Stimulated activated CD4-positive, alpha-beta T cell treated with anti-CD3 and anti-CD28 coated beads, TNF-alpha, amount 100 ng/mL, for 48 hours (primary cell): ENCODE results near the gene RAET1G.
"Not testable (repeated sequence)": the region's sequence is repeated elsewhere in the genome, so short reads cannot be mapped to it uniquely, and the experiment has no call there.

Source experiments
- DNase-seq, 3 donors: peaks; one replicate each; pipeline ENCODE4 v3.0.0-alpha.2; 2020; ENCODE audit warnings: low read depth in 3 of 3

The RAET1G gene

DNA sequence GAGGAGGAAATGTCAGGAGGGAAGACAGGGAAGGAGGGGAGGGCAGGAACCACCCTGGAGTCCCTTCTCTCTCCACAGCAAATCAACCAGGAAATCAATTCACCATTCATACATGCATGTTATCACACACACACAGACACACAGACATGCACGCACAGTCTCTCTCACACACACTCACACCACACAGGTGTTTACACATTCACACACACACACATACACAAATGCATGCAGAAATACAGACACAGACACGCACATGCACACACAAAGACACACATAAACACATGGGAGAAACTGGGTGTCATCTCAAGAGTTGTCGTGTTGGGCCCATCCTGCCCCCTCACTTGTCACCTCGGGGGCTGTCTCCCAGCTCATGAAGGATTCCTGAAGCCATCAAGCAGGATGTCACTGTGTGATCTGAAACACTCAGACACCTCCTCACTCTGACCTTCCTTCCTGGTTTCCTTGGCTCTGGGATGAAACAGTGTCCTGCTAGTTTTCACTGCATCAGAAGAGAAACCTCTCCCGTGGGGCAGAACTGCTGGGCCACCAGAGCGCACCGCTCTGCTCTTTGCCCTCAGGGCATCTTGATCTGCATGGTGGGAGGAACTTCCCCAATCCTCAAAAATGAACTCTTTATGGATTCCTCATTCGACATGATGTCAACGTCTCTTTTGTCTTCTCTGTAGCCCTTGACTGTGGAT is 9.2 kb downstream of the RAET1G start:
- no peak for DNase-seq

- no peak for DNase-seq
Observed at GRCh38 chr6:149913085-149913484, 9.8 kb downstream of the RAET1G start.

DNA sequence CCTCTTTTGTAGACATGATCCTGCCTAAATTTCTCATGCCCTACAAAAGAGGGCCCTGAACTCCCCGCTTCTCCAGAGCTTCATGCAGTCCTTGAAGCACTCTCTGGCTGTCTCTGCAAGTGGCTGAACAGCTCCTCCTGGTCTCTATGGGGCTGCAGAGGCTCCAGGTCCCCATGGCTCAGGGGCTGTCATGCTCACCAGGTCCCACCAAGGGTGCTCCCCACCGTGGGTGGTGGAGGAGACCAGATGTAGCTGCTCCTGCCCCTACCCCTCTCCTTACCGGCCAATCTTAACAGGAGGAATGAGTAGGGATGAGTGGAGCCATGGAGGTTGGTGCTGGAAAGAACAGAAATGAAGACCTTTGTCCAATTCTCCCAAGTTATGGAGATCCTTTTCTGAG is 10.2 kb downstream of the RAET1G start:
- not testable (repeated sequence) for DNase-seq

- DNase-seq: no peak
Observed at GRCh38 chr6:149910721-149911151, 12.2 kb downstream of the RAET1G start.

DNA sequence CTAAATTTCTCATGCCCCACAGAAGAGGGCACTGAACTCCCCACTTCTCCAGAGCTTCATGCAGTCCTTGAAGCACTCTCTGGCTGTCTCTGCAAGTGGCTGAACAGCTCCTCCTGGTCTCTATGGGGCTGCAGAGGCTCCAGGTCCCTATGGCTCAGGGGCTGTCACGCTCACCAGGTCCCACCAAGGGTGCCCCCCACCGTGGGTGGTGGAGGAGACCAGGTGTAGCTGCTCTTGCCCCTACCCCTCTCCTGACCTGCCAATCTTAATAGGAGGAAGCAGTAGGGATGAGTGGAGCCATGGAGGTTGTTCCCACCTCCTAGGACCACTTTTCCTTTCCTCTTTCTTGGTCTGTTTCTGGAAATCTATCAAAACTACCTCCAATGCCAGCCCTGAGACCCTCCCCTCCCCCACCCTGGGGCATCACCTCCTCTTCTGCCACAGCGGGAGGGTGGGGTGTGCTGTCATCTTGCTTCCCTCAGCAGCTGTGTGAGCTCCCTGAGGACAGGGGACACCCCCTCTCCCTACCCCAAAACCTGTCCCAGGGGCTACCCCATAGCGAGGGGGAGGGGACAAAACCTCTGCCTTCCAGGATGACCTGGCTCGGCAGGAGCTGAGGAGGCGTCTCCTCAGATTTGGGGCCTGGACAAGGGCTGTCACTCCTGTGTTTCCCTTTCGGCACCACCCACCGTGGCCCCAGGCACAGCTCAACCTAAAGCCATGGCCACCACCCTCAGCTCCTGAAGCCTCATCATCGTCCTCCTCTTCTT is 13.0 kb downstream of the RAET1G start:
- DNase-seq: no peak

GRCh38 chr6:149908480-149908879 is 14.4 kb downstream of the RAET1G start:
- DNase-seq: not testable (repeated sequence)

DNA sequence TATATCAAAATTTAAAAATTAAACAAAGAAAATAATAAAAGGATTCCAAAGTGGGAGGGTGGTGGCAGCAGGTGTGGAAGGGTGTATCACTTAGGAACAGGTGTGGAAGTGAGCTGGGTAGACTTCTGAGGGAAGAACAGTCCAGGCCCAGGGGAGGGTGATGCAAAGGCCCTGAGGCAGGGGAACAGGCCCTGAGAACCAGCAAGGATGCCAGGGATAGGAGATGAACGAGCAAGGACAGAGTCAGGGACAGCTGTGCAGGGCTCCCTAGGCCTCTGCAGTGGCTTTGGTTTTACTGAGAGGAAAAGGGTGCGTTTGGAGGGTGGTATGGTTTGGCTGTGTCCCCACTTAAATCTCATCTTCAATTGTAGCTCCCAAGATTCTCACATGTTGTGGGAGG is 15.6 kb downstream of the RAET1G start:
- no peak for DNase-seq

GRCh38 chr6:149906405-149906804 is 16.5 kb downstream of the RAET1G start:
- no peak for DNase-seq

DNA sequence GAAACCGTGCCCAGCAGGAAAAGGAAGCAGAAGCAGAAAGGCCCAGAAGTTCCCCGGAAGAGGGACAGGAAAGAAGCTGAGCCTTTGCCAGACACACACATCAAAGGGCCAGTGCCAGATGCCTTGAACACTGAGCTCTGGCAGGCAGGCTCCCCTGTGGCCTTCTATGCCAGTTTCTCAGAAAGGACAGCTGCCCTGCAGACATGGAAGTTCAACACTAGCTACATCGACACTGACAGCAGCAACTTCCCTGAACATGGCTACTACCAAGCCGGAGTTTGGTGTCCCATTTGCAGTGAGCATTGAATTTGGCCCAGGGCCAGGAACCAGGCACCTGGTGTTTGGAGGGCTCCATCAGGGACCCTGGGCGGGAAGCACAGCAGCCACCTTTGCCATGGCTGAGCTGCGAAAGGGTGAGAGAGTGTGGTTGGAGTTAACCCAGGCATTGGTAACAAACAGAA is 17.0 kb downstream of the RAET1G start:
- DNase-seq: no peak

GRCh38 chr6:149905371-149905910 is 17.5 kb downstream of the RAET1G start:
- DNase-seq: no peak

DNA sequence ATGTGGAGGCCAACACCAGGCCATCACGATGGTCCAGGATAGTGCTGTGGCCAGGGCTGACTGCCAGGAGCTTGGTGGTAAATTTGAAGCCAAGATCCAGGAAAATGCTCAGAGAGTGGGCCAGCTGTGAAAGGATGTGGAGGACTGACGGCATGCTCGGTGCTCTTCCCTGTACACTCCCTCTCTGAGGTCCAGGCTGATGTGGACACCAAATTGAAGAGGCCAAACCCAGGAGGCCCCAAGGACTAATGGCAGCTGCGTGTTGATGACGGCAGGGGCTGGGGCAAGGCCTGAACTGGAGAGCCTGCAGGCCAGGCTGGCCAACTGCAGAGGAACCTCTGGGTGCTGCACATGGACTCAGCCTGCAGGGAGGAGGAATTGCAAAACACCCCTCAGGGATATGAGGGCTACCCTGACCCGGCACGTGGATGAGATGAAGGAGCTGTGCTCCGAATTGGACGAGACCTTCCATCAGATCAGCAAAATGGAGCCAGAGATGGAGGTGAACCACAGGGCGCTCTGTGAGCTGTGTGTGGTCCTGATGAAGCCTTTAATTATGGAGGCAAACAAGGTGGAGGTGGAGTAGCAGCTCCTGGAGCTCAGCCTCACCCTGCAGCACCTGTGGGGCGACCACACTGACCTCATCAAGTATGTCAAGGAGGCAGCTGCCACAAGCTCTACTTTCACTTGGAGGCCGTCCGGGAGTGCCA is 18.1 kb downstream of the RAET1G start:
- no peak for DNase-seq

DNA sequence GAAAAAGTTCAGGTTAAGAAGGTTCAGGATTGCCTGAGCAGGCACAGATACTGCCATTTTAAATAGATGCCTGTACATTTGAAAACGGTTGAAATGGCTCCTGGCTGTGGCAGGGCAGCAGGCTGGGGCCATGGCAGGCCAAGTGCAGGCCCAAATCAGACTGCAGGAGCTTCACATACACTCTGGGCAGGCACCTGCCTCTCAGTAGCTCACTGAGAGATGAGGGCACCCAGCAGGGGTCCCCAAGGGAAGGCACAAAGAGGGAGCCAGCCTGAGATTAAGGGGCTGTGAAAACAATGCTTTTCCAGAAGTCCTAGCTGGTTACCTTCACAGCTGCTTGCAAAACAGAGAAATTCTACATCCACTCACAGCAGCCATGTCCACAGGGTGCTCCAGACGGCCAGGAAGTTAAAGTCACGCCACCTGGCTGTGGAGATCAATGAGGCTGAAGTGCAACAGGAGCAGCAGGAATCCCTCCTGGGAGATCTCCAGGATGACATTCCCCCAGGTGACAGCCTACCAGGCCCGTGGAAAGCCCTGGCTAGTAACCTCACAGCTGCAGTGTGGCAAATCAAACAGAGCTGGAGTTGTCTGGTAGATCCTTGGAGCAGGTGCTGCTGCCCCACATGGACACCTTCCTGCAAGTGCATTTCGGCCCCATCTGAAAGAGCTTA is 18.8 kb downstream of the RAET1G start:
- no peak for DNase-seq

DNA sequence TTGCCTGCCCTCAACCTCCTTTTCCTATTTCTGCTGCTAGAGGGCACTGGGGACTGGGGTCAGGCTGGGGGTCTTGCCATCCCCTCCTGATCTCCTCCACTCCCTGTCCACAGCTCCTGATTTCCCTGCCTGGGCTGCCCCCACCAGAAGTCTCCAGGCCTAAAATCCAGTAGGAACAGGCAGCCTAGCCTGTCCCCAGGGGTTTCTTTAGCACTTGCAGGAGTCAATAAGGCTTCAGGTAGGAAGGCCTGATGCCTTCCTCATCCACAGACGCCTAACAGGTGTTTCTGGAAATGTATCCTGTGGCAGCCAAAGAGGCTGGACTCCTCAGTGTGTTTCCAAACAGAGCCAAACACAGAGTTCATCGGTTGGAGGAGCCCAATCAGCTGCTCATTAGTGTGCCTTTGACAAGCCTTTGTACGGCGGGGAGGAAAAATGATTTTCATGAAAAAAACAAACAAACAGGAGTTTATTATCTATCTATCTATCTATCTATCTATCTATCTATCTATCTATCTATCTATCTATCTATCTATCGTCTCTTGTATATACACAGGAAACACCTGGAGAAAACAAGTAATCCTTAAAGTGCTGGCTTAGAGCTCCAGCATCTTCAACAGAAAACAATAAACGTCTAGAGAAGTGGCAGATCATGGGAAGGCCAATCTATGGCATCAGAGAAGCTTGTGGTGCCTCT is 21.3 kb downstream of the RAET1G start:
- no peak for DNase-seq

DNA sequence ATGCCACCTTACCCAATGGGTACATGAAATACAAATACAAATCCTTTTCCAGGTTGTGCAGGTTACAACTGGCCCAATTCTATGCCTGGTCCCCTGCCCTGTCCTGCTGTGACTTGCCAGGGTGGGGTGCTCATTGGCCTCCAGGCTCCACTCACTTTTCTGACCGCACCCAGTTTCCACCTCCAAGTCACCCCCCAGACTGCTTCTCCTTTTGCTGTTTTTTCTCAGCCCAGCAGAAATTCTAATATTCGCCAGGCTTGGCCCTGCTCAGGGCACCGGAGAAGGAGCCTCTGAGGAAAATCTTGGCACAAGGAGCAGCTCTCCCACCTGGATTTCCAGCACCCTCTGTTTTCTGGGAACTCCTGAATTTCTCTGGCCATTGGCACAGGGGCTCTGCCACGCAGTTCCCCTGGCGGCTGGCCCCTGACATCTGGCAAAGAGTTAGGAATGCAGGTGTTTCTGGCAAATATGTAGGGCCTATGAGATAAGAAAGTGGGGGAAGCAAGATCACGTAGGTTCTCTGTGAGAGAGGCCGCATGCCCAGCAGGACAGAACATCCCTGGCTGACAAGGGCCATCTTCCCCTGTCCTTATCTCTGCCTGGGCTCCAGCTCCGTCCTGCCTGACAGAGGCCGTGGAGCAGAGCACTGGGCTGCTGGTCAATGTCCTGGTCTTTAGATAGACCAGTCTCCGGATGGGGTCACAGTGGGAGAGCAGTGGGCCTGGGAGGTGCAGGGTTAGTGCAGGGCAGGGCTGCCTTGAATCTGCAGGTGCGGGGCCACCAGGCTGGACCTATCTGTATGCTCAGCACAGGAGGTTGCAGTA is 22.1 kb downstream of the RAET1G start:
- no peak for DNase-seq

DNA sequence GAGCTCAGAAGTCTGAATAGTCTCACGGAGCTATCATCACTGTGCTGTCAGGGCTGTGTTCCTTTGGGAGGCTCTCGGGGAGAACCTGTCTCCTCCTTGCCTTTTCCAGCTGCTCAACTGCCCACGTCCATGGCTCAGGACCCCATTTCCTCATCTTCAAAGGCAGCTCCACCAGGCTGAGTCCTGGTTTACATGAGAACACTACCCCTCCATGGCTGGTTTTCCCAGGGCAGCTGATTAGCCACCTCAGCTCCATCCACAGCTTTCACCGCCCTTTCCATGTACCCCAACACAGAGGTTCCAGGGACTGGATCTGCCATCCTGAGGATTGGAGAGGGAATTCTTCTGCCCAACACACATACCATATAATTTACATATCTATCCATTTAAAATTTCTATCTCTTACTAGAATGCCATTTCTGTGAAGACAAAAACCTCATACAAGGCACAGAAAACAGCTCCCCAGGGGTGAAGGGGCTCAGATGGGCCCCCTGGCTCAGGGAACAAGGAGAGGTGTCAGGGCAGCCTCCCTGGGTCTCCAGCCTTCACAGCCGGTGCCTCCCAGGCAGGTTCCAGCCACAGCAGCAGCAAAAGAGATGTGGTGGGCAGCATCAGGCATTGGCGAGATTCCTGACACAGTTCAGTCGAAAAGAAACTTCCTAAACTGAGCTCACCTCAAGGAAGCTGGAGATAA is 22.8 kb downstream of the RAET1G start:
- DNase-seq: no peak

DNA sequence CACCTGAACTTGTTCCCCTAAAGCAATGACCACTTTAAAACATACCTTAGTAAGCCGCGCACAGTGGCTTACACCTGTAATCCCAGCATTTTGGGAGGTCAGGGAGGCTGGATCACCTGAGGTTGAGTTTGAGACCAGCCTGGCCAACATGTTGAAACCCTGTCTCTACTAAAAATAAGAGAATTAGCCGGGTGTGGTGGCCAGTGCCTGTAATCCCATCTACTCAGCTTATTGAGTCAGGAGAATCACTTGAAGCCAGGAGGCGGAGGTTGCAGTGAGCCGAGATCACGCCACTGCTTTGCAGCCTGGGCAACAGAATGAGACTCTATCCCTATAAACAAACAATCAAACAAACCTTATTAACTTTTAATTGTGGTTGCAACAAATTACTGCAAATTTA is 23.4 kb downstream of the RAET1G start:
- no peak for DNase-seq

DNA sequence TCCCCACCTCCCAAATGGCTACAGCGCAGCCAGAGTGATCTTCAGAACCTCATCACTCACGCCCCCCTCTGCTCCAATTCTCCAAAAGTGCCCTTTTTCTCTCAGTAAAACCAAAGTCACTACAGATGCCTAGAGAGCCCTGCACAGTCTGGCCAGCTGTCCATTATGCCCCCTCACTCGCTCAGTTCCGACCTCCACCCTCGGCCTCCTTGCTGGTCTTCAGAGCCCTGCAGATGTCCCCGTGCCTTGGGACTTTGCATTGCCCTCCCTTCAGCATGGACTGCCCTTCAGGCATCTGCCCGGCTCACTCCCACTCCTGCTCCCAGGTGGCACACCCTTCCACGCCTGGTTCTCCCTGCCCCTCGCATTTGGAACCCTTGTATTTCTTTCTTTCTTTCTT is 24.0 kb downstream of the RAET1G start:
- no peak for DNase-seq

DNA sequence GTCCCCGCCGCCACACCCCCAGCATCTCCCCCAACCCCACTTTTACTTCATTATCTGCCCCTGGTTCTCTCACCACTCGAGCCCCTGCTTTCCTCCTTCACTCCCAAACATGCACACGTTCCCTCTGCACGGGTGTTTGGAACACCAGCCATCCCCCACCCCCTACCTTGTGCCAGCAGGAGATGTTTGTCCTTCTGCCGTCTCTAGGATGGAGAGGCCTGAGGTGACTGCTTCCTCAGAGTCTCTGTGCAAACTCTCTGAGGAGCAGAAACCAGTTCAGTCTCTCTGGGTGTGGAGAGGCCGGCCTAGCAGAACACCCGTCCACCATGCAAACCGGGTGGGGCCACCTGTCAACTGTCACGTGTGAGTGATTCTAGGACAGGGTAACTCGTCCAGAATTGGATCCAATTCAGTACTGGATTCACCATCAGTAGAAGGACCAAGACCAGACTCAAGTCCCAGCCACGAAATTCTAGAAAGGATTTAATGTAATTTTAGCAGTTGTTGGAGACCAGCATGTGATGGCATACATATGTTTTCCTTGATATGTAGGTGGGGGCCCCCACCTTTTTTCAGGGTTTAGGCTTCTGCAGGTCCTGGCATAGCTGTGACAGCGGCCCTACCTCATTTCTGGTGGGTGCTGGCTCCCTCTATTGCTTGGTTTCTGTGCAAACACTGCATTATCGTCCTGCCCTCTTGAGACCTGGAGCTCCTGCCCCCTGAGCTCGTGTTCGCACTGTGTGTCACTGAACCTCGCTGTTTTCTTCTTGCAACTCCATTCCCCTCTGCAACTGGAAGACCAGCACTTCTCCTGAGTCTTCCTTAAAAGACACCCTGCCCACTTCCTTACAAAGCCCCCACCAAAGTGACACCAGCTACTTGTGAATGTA is 24.8 kb downstream of the RAET1G start, which contains the start of gene RAET1E:
Gene RAET1E (minus strand): TSS at position 259 of the 890 bp plus-strand sequence. CDS start 7,212 bp downstream, outside the sequence.
- no peak for DNase-seq
